ENCODE data around the gene ZNF584.

Gene ZNF584

GRCh38 chr19:58450856-58451357, 42.5 kb downstream of the ZNF584 start:
- TF ChIP-seq CTCF (conservative IDR thresholded peaks at IDR 0.05) = no peak
- peak overlapping the region; percentile 72 for H3K27ac ChIP-seq

DNA sequence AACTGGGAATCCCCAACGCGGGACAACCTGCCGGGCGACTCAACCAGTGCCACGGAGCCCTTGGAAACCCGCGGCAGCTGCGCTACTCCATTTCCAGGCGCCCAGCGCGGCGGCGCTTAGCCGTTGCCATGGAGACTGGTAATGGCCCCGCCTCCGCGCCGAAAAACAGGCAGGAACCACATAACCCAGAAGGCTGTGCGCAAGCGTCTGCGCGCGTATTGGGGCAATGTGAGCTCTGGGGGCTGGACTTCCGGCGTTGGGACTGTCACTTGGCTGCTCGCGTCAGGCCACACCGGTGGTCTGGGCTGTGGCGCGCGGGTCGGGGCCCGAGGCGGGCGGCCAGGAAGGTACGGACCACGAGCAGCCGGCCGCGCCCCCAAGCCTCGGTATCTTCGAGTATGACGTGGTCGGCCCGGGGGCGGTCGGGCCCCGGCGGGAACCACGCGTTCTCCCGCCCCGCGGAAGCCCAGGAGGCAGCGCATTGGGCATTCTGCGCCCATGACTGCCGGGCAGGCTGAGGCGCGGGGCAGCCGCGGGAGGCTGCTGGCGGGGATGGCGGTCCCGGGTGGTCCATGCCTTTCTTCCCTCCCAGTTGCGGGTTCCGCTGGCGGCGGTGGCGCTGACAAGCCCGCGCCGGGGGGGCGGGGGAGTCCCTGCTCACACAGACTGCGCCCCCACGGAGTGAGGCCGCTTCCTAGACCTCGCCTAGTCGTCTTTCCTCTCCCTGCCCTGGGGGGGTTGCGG, 43.1 kb downstream of the ZNF584 start, which contains the start of gene ZNF324B:
TSS of gene ZNF324B (plus strand) at position 265 of the 744 bp plus-strand sequence. CDS start 2,080 bp downstream, outside the sequence.
- TF ChIP-seq CTCF (conservative IDR thresholded peaks at IDR 0.05) = no peak
- peak within 1 kb of the TSS; percentile 72 for H3K27ac ChIP-seq

GRCh38 chr19:58453743-58454142, 45.3 kb downstream of the ZNF584 start:
- no peak for TF ChIP-seq CTCF (conservative IDR thresholded peaks at IDR 0.05)
- no peak overlapping the region for H3K27ac ChIP-seq

GRCh38 chr19:58455306-58455705, 46.9 kb downstream of the ZNF584 start:
- TF ChIP-seq CTCF (conservative IDR thresholded peaks at IDR 0.05) = no peak
- H3K27ac ChIP-seq = no peak overlapping the region

DNA sequence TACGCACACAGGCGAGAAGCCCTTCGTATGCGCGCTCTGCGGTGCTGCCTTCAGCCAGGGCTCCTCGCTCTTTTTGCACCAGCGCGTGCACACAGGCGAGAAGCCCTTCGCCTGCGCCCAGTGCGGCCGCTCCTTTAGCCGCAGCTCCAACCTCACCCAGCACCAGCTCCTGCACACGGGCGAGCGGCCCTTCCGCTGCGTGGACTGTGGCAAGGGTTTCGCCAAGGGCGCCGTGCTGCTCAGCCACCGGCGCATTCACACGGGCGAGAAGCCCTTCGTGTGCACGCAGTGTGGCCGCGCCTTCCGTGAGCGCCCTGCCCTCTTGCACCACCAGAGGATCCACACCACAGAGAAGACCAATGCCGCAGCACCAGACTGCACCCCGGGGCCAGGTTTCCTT, 47.7 kb downstream of the ZNF584 start:
- TF ChIP-seq CTCF (conservative IDR thresholded peaks at IDR 0.05) = no peak

DNA sequence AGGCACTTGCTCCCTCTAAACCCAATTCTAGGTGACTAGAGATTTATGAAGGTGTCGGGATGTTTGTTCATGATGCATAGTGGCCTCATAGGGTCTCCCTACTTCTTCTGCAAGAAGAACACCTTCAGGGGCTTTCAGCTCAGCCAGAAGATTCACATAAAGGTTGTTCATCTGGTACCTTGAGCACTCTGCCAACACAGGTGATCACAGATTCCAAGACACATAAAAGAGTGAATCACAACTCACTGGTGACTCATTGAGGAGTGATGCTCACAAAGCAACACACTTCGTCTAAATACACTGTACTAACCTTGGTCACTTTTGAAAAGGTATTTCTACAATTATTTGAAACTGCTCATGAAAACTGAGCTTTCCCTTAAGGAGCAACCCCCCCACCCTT, 51.6 kb downstream of the ZNF584 start:
- H3K27ac ChIP-seq = no peak overlapping the region
- no peak for TF ChIP-seq CTCF (conservative IDR thresholded peaks at IDR 0.05)

More for the DNA sequence above, 47.7 kb downstream of the ZNF584 start:
- no peak overlapping the region for H3K27ac ChIP-seq

- no peak for TF ChIP-seq CTCF (conservative IDR thresholded peaks at IDR 0.05)
- H3K27ac ChIP-seq = peak overlapping the region; percentile 78
Measured at GRCh38 chr19:58466089-58466759, 57.8 kb downstream of the ZNF584 start.

Data from VCaP (cell line).